Brain microvascular endothelial cell (primary cell): ENCODE measurements around the gene THAP6.

ENCODE experiments used
- DNase-seq: peaks from one replicate; pipeline ENCODE4 v3.0.0-alpha.2; 2020
- H3K27ac ChIP-seq: fragments of 250-450 bp; sonication (Bioruptor Pico); 2 replicates; pipeline ENCODE4 v1.5.1; 2020; ENCODE audit warnings: mild to moderate bottlenecking, moderate library complexity
- H3K27me3 ChIP-seq: fragments of 250-450 bp; sonication (Bioruptor Pico); replicated peaks from 2 replicates; pipeline ENCODE4 v1.5.1; 2020; ENCODE audit warnings: mild to moderate bottlenecking
- H3K36me3 ChIP-seq: fragments of 250-450 bp; sonication (Bioruptor Pico); replicated peaks from 2 replicates; pipeline ENCODE4 v1.5.1; 2020; ENCODE audit warnings: mild to moderate bottlenecking
- H3K4me3 ChIP-seq: 2 replicates; pipeline ENCODE4 v1.5.1; 2011; ENCODE audit warnings: low read depth, mild to moderate bottlenecking, control low read depth, low read length, moderate library complexity
- CTCF ChIP-seq: IDR thresholded peaks from 2 replicates; pipeline ENCODE4 v1.5.1; 2011; ENCODE audit warnings: low read depth, mild to moderate bottlenecking, moderate library complexity, low read length, control low read depth, inconsistent platforms; ENCODE audit errors: missing control alignments
- in situ Hi-C: cut with HindIII; loops from 2 replicates; pipeline ENCODE4 v1.10.0; 2017; ENCODE audit warnings: low sequenced_read_pairs, low pct_ligation_motif_present

Gene THAP6

GRCh38 chr4:75566911-75567310 lies 52.6 kb downstream of the THAP6 start:
- Histone ChIP-seq H3K27me3 (no peaks in the 10 kb centered on the region), H3K36me3 (no peaks in the 10 kb centered on the region), H3K27ac (no peak overlapping the region), H3K4me3 (no peak overlapping the region)
- no peak for TF ChIP-seq CTCF
- no peak for DNase-seq
- in situ Hi-C loops: no loop called here

- no peak for DNase-seq
- Histone ChIP-seq H3K36me3 (no peaks in the 10 kb centered on the region), H3K27ac (no peak overlapping the region), H3K4me3 (no peak overlapping the region), H3K27me3 (no peaks in the 10 kb centered on the region)
- in situ Hi-C loops: no loop called here
- no peak for TF ChIP-seq CTCF
Observed at GRCh38 chr4:75567725-75568124, 53.5 kb downstream of the THAP6 start.
